Measurements from ENCODE around the gene FAXDC2. TPM values are rescaled to one million over a fixed set of nuclear protein-coding genes. Genes with fewer than 3 reads are reported as not detected.
A peak's percentile ranks its signal among the peaks of the same experiment; 100 is the strongest.

Gene FAXDC2
- total and polyA plus RNA-seq, 2 of the 13 experiments (the other 11 are each of a cell fraction or from before 2014, with no cell fraction given) = 4.7 to 58.8 TPM

DNA sequence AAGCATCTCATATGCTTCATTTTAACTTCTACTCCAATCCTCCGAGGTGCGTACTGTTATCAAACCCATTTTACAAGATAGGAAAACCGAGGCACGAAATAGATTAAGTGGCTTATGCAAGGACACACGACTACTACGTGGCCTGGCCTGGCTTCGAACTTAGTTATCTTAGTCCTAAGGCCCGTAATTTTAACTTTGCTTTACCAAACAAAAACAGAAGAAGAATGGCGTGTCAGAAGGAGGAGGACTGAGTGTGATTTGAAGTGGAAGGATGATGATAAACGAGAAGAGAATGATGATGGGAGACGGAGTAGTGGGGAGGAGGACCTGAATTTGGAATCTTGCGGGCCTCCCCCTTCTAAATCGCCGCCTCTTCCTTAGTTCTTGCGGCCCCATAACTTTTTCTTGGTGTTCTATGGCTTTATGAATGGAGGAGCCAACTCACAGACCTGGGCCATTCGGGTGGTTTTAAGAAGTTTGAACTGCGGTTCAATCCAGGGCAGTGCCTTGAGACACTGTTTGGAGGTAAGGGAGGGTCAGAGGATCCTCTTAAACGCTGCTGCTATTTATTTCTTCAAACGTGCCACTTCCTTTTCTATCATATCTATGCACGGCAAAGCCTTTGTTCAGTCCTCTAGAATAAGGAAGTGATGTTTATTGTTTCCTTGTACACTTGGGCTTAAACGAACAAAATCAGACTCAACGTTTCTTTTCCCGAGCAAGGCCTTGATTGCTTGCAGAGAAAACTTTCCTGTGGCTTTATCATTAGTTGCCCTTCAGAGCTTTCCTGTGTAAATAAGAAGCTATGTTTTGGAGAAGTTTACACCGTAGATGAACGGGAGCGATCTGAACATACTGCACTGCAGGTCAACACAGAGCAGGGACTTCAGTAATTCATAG is 8.8 kb upstream of the FAXDC2 start:
- FAIRE-seq (peak; percentile 60), ATAC-seq (no peak), DNase-seq (ENCODE audit: low spot score) (no peak)
- peaks cover 53% of the 10 kb centered on the region for H3K79me2 ChIP-seq (ENCODE audit: insufficient read depth, low read length)
- intact Hi-C loops (cut with micrococcal nuclease; ENCODE audit: unreplicated experiment) (loop anchor here (1.0 to 5.0 kb wide), 4 partner anchors 42 to 207 kb away; partner anchors contain the start of gene LARP1), in situ Hi-C loops (cut with HindIII; ENCODE audit: extremely low pct_ligation_motif_present, low pct_unique_long_range_greater_than_20kb) (no loop called here)
- peaks cover 30% of the 10 kb centered on the region for H4K20me1 ChIP-seq (ENCODE audit: insufficient read depth, low read length)
- WGBS (ENCODE audit: low lambda C conversion rate) = under 1% methylated on average over 26 of the region's 26 CpGs
- no peaks in the 10 kb centered on the region for H3K9me3 ChIP-seq (ENCODE audit: low read length)
- peak overlapping the region; percentile 78 to 93 (median 85) for H3K4me3 ChIP-seq (replicated peaks in 1 of 3; ENCODE audit: insufficient read depth in 1 of 3, low read depth in 2 of 3, low read length in 3 of 3)
- peaks cover 2 to 16% of the 10 kb centered on the region in 2 experiments; a peak in 3 of 5 replicates for H3K36me3 ChIP-seq (replicated peaks in 1 of 2; ENCODE audit: control insufficient read depth in 1 of 2, insufficient read depth in 2 of 2, low read length in 2 of 2)
- peak overlapping the region; percentile 99 for H3K27ac ChIP-seq (ENCODE audit: extremely low read length, insufficient read depth, low read length)
- H3K4me1 ChIP-seq (ENCODE audit: insufficient read depth, low read length) = peaks cover 43% of the 10 kb centered on the region
- H3K27me3 ChIP-seq (ENCODE audit: control insufficient read depth in 1 of 2, insufficient read depth in 2 of 2, low read length in 2 of 2) = peaks cover 0 to 4% of the 10 kb centered on the region in 2 experiments; a peak in 1 of 5 replicates
- no peak overlapping the region for H2AFZ ChIP-seq (ENCODE audit: low read length)
- peak overlapping the region; percentile 95 for H3K4me2 ChIP-seq (ENCODE audit: low read depth, low read length)
- H3K9ac ChIP-seq (ENCODE audit: insufficient read depth, low read depth, low read length) = peak overlapping the region; percentile 87
- ChIA-PET POLR2A (interaction anchor here (0.5 to 2.9 kb wide), 20 partner anchors 9 to 821 kb away, joined by 3 to 35 read pairs (median 5); partner anchors contain the start of genes FAM114A2, FAXDC2, GEMIN5 and MFAP3), CTCF (ENCODE audit: low intra/inter-chr PET ratio, low total read pairs) (no interaction called here)
- BruUV-seq (replicated peaks) = TSS peak; percentile 66
- TF ChIP-seq NFIC (IDR thresholded peaks at IDR 0.05; ENCODE audit: low read length) (no peak), FOXA1 (IDR thresholded peaks at IDR 0.05) (no peak), FOXA1 (CRISPR knock-in tag; IDR thresholded peaks at IDR 0.05) (peak; percentile 65), PITX1 (CRISPR knock-in tag; IDR thresholded peaks at IDR 0.05) (no peak), ZMYM3 (CRISPR knock-in tag; IDR thresholded peaks at IDR 0.05) (peak; percentile 65; the same call in 1 of the 2 replicates), HNRNPH1 (optimal IDR thresholded peaks at IDR 0.05; ENCODE audit: low read depth, low read length) (no peak), MZF1 (CRISPR knock-in tag; IDR thresholded peaks at IDR 0.05; ENCODE audit: borderline replicate concordance) (no peak), ERF (CRISPR knock-in tag; IDR thresholded peaks at IDR 0.05) (no peak; the same call in 1 of the 2 replicates), HOXA7 (CRISPR knock-in tag; IDR thresholded peaks at IDR 0.05) (no peak), ISL2 (CRISPR knock-in tag; IDR thresholded peaks at IDR 0.05) (0 out of 2 replicates have a peak, but pooled peaks have one; percentile 7), PAWR (CRISPR knock-in tag; IDR thresholded peaks at IDR 0.05; ENCODE audit: borderline replicate concordance) (no peak), YEATS2 (CRISPR knock-in tag; IDR thresholded peaks at IDR 0.05; ENCODE audit: borderline replicate concordance) (peak; percentile 2; the same call in 1 of the 2 replicates), RXRB (CRISPR knock-in tag; IDR thresholded peaks at IDR 0.05; ENCODE audit: borderline replicate concordance) (0 out of 2 replicates have a peak, but pooled peaks have one; percentile 10), ZNF629 (CRISPR knock-in tag; conservative IDR thresholded peaks at IDR 0.05) (peak; percentile 97)
- TF ChIP-seq, protein P1, sequence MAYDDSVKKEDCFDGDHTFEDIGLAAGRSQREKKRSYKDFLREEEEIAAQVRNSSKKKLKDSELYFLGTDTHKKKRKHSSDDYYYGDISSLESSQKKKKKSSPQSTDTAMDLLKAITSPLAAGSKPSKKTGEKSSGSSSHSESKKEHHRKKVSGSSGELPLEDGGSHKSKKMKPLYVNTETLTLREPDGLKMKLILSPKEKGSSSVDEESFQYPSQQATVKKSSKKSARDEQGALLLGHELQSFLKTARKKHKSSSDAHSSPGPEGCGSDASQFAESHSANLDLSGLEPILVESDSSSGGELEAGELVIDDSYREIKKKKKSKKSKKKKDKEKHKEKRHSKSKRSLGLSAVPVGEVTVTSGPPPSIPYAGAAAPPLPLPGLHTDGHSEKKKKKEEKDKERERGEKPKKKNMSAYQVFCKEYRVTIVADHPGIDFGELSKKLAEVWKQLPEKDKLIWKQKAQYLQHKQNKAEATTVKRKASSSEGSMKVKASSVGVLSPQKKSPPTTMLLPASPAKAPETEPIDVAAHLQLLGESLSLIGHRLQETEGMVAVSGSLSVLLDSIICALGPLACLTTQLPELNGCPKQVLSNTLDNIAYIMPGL (CRISPR knock-in tag; IDR thresholded peaks at IDR 0.05; ENCODE audit: borderline replicate concordance in 1 of 2, low read depth in 1 of 2) = peak in 1 of 2 experiments; percentile 6; a peak in 1 of 4 replicates
- TF ChIP-seq, protein P2, sequence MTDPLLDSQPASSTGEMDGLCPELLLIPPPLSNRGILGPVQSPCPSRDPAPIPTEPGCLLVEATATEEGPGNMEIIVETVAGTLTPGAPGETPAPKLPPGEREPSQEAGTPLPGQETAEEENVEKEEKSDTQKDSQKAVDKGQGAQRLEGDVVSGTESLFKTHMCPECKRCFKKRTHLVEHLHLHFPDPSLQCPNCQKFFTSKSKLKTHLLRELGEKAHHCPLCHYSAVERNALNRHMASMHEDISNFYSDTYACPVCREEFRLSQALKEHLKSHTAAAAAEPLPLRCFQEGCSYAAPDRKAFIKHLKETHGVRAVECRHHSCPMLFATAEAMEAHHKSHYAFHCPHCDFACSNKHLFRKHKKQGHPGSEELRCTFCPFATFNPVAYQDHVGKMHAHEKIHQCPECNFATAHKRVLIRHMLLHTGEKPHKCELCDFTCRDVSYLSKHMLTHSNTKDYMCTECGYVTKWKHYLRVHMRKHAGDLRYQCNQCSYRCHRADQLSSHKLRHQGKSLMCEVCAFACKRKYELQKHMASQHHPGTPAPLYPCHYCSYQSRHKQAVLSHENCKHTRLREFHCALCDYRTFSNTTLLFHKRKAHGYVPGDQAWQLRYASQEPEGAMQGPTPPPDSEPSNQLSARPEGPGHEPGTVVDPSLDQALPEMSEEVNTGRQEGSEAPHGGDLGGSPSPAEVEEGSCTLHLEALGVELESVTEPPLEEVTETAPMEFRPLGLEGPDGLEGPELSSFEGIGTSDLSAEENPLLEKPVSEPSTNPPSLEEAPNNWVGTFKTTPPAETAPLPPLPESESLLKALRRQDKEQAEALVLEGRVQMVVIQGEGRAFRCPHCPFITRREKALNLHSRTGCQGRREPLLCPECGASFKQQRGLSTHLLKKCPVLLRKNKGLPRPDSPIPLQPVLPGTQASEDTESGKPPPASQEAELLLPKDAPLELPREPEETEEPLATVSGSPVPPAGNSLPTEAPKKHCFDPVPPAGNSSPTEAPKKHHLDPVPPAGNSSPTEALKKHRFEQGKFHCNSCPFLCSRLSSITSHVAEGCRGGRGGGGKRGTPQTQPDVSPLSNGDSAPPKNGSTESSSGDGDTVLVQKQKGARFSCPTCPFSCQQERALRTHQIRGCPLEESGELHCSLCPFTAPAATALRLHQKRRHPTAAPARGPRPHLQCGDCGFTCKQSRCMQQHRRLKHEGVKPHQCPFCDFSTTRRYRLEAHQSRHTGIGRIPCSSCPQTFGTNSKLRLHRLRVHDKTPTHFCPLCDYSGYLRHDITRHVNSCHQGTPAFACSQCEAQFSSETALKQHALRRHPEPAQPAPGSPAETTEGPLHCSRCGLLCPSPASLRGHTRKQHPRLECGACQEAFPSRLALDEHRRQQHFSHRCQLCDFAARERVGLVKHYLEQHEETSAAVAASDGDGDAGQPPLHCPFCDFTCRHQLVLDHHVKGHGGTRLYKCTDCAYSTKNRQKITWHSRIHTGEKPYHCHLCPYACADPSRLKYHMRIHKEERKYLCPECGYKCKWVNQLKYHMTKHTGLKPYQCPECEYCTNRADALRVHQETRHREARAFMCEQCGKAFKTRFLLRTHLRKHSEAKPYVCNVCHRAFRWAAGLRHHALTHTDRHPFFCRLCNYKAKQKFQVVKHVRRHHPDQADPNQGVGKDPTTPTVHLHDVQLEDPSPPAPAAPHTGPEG (CRISPR knock-in tag; IDR thresholded peaks at IDR 0.05) = 0 out of 2 replicates have a peak, but pooled peaks have one; percentile 8

Data from HepG2 (cell line).